H4 (cell line): ENCODE results near the gene VKORC1. TPM values are rescaled to one million over a fixed set of nuclear protein-coding genes. Genes with fewer than 3 reads are reported as not detected.

Experiments
- DNase-seq: peaks from one replicate; pipeline ENCODE4 v3.0.0-alpha.2; 2015; ENCODE audit warnings: low spot score
- total RNA-seq: library from RNA; depleted of rRNA; stranded (reverse); fragments of >200 nt; shearing (Covaris generic); gene quantifications from 2 replicates; pipeline ENCODE4 v1.2.3, GENCODE V29; 2014

Gene VKORC1
- total RNA-seq, 1 experiment from 2014 or later = 81.7 TPM

- no peak for DNase-seq
Measured at GRCh38 chr16:31130336-31130891, 35.8 kb upstream of the VKORC1 start.

GRCh38 chr16:31129568-31130335 is 35.2 kb upstream of the VKORC1 start:
- no peak for DNase-seq

- no peak for DNase-seq
Measured at GRCh38 chr16:31128711-31129567, 34.3 kb upstream of the VKORC1 start.

GRCh38 chr16:31127182-31127581 is 32.6 kb upstream of the VKORC1 start:
- DNase-seq = no peak

GRCh38 chr16:31125844-31126243 is 31.2 kb upstream of the VKORC1 start:
- DNase-seq = no peak

GRCh38 chr16:31120129-31120528 is 25.5 kb upstream of the VKORC1 start:
- DNase-seq = no peak

GRCh38 chr16:31118223-31119155 is 23.9 kb upstream of the VKORC1 start:
- no peak for DNase-seq

- peak; percentile 96 for DNase-seq
Measured at GRCh38 chr16:31117384-31118222, 23.0 kb upstream of the VKORC1 start, which contains the start of gene KAT8. Gene KAT8, plus strand, starts transcription at chr16:31117664. Its CDS starts 18 bp downstream, at chr16:31117682.

- no peak for DNase-seq
Measured at GRCh38 chr16:31114468-31114867, 19.9 kb upstream of the VKORC1 start.

- no peak for DNase-seq
Measured at GRCh38 chr16:31113121-31114120, 18.8 kb upstream of the VKORC1 start.

- no peak for DNase-seq
Measured at GRCh38 chr16:31112711-31113110, 18.1 kb upstream of the VKORC1 start.

- no peak for DNase-seq
Measured at GRCh38 chr16:31111881-31112466, 17.4 kb upstream of the VKORC1 start.

- no peak for DNase-seq
Measured at GRCh38 chr16:31110106-31111034, 15.8 kb upstream of the VKORC1 start.

GRCh38 chr16:31109622-31110021 is 15.0 kb upstream of the VKORC1 start:
- no peak for DNase-seq

GRCh38 chr16:31108794-31109558 is 14.4 kb upstream of the VKORC1 start:
- no peak for DNase-seq

- DNase-seq = peak; percentile 60
Measured at GRCh38 chr16:31108035-31108793, 13.6 kb upstream of the VKORC1 start, which contains the start of gene BCKDK. Gene BCKDK, plus strand, starts transcription at chr16:31108386. Its CDS starts 838 bp downstream, at chr16:31109224.
